ENCODE measurements around the gene FBP1.

DNA sequence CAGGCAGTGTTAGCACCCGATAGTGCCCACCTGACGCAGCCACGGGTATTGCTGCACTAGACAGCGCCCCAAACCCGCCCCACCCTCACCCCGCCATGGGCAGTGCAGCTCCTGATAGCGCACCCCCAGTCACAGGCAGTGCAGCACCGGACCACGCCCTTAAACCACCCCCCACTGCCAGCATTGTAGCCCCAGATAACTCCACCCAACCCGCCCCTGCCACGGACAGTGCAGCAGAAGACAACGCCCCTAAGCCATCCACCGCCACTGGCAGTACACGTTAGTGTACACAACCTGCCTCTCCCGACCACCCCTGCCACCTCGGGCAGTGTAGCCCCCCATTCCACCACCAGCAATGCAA, 85.3 kb downstream of the FBP1 start:
- TF ChIP-seq POLR2A (IDR thresholded peaks at IDR 0.05; ENCODE audit: low read length): no peak
- TF ChIP-seq GATA1 (IDR thresholded peaks at IDR 0.05; ENCODE audit: low read depth, low read length): no peak
